A549 (cell line): ENCODE measurements around the gene VARS2.

Experiments used
- ESRRA ChIP-seq: fragments of 150-350 bp; IDR thresholded peaks from 2 replicates; pipeline ENCODE4 v1.6.1; 2014; ENCODE audit warnings: mild to moderate bottlenecking, low read length, borderline replicate concordance
- FOSB ChIP-seq: fragments of 250-450 bp; sonication (Bioruptor Pico); IDR thresholded peaks from 2 replicates; pipeline ENCODE4 v1.5.0; 2020; ENCODE audit warnings: mild to moderate bottlenecking, moderate library complexity
- HDAC2 ChIP-seq: fragments of 200-600 bp; sonication (generic); IDR thresholded peaks from 2 replicates; pipeline ENCODE4 v1.6.1; 2016
- KDM1A ChIP-seq: fragments of 200-600 bp; sonication (generic); IDR thresholded peaks from 2 replicates; pipeline ENCODE4 v1.6.1; 2016; ENCODE audit warnings: low read depth, mild to moderate bottlenecking
- NFE2L2 ChIP-seq: fragments of 150-350 bp; conservative IDR thresholded peaks from 2 replicates; pipeline ENCODE4 v1.6.1; 2014; ENCODE audit warnings: low read length
- POLR2AphosphoS2 ChIP-seq: conservative IDR thresholded peaks from 2 replicates; pipeline ENCODE4 v1.6.1; 2012; ENCODE audit warnings: low read length, improper control_type of control experiment, inconsistent platforms
- REST ChIP-seq: fragments of 200-600 bp; sonication (generic); IDR thresholded peaks from 2 replicates; pipeline ENCODE4 v1.6.1; 2016; ENCODE audit warnings: antibody characterized with exemption, mild to moderate bottlenecking, moderate library complexity
- RFX5 ChIP-seq: fragments of 450-650 bp; IDR thresholded peaks from 2 replicates; pipeline ENCODE4 v1.7.1; 2014; ENCODE audit warnings: antibody characterized with exemption, mild to moderate bottlenecking, moderate library complexity
- RNF2 ChIP-seq: fragments of 200-600 bp; sonication (generic); IDR thresholded peaks from 2 replicates; pipeline ENCODE4 v1.6.1; 2016; ENCODE audit warnings: low read depth, mild to moderate bottlenecking, antibody characterized with exemption, moderate library complexity, borderline replicate concordance
- TF ChIP-seq, protein P1 (sequence below): fragments of >200 bp; sonication (Bioruptor Twin); formaldehyde crosslinking; IDR thresholded peaks from 3 replicates; pipeline ENCODE4 v1.5.1; 2016
- TF ChIP-seq, protein P2 (sequence below): IDR thresholded peaks from 2 replicates; pipeline ENCODE4 v1.6.1; 2012

GRCh38 chr6:30908700-30909099 lies 5.3 kb upstream of the VARS2 start:
- TF ChIP-seq HDAC2 (no peak), POLR2AphosphoS2 (no peak), REST (no peak), RNF2 (no peak), FOSB (CRISPR knock-in tag) (no peak), RFX5 (no peak), NFE2L2 (no peak), ESRRA (no peak), KDM1A (no peak)
- TF ChIP-seq, protein P1, sequence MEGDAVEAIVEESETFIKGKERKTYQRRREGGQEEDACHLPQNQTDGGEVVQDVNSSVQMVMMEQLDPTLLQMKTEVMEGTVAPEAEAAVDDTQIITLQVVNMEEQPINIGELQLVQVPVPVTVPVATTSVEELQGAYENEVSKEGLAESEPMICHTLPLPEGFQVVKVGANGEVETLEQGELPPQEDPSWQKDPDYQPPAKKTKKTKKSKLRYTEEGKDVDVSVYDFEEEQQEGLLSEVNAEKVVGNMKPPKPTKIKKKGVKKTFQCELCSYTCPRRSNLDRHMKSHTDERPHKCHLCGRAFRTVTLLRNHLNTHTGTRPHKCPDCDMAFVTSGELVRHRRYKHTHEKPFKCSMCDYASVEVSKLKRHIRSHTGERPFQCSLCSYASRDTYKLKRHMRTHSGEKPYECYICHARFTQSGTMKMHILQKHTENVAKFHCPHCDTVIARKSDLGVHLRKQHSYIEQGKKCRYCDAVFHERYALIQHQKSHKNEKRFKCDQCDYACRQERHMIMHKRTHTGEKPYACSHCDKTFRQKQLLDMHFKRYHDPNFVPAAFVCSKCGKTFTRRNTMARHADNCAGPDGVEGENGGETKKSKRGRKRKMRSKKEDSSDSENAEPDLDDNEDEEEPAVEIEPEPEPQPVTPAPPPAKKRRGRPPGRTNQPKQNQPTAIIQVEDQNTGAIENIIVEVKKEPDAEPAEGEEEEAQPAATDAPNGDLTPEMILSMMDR, result no peak
- TF ChIP-seq, protein P2, sequence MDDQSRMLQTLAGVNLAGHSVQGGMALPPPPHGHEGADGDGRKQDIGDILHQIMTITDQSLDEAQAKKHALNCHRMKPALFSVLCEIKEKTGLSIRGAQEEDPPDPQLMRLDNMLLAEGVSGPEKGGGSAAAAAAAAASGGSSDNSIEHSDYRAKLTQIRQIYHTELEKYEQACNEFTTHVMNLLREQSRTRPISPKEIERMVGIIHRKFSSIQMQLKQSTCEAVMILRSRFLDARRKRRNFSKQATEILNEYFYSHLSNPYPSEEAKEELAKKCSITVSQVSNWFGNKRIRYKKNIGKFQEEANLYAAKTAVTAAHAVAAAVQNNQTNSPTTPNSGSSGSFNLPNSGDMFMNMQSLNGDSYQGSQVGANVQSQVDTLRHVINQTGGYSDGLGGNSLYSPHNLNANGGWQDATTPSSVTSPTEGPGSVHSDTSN, result no peak
